HG03575 (cell line): Measurements from ENCODE around the gene LRRC38.
"Not testable (repeated sequence)": the region's sequence is repeated elsewhere in the genome, so short reads cannot be mapped to it uniquely, and the experiment has no call there.

Source experiments
- ATAC-seq: cut with Tn5 transposase; IDR thresholded peaks from one replicate; pipeline ENCODE4 v1.9.1; 2021; ENCODE audit not compliant: unreplicated experiment, insufficient number of reproducible peaks, low FRiP score; ENCODE audit errors: extremely low read depth

LRRC38 gene

GRCh38 chr1:13513895-13514546 lies at the start of gene LRRC38:
TSS of gene LRRC38 (minus strand) at chr1:13514003. CDS start at chr1:13513593, 410 bp downstream.
- ATAC-seq: no peak

- ATAC-seq: not testable (repeated sequence)
Measured at GRCh38 chr1:13562981-13563380, 49.2 kb upstream of the LRRC38 start.

- no peak for ATAC-seq
Measured at GRCh38 chr1:13560541-13560940, 46.7 kb upstream of the LRRC38 start.

GRCh38 chr1:13556224-13556764 lies 42.5 kb upstream of the LRRC38 start:
- ATAC-seq: no peak

- no peak for ATAC-seq
Measured at GRCh38 chr1:13554798-13555197, 41.0 kb upstream of the LRRC38 start.

- ATAC-seq: no peak
Measured at GRCh38 chr1:13550663-13551062, 36.9 kb upstream of the LRRC38 start.

- no peak for ATAC-seq
Measured at GRCh38 chr1:13549521-13549920, 35.7 kb upstream of the LRRC38 start.

- no peak for ATAC-seq
Measured at GRCh38 chr1:13549021-13549420, 35.2 kb upstream of the LRRC38 start.

GRCh38 chr1:13548281-13548680 lies 34.5 kb upstream of the LRRC38 start:
- ATAC-seq: no peak

- ATAC-seq: no peak
Measured at GRCh38 chr1:13546791-13547190, 33.0 kb upstream of the LRRC38 start.

GRCh38 chr1:13544221-13544556 lies 30.4 kb upstream of the LRRC38 start:
- no peak for ATAC-seq

GRCh38 chr1:13543451-13544220 lies 29.8 kb upstream of the LRRC38 start:
- ATAC-seq: no peak

GRCh38 chr1:13541435-13542215 lies 27.8 kb upstream of the LRRC38 start:
- no peak for ATAC-seq

- ATAC-seq: no peak
Measured at GRCh38 chr1:13540866-13541265, 27.1 kb upstream of the LRRC38 start.

GRCh38 chr1:13539683-13540082 lies 25.9 kb upstream of the LRRC38 start:
- no peak for ATAC-seq

- ATAC-seq: no peak
Measured at GRCh38 chr1:13538832-13539231, 25.0 kb upstream of the LRRC38 start.

- ATAC-seq: no peak
Measured at GRCh38 chr1:13536571-13536970, 22.8 kb upstream of the LRRC38 start.

GRCh38 chr1:13535227-13535626 lies 21.4 kb upstream of the LRRC38 start:
- ATAC-seq: no peak

GRCh38 chr1:13528320-13528719 lies 14.5 kb upstream of the LRRC38 start:
- no peak for ATAC-seq
